ENCODE data around the gene SIM1. TPM values are rescaled to one million over a fixed set of nuclear protein-coding genes. Genes with fewer than 3 reads are reported as not detected.
A peak's percentile ranks its signal among the peaks of the same experiment; 100 is the strongest.

Gene SIM1
- polyA plus RNA-seq, 1 experiment, result 32.9 TPM

- H3K27me3 ChIP-seq (ENCODE audit: control insufficient read depth, insufficient read depth, low read length), result no peaks in the 10 kb centered on the region
- POLR2A ChIA-PET, result no interaction called here
- CTCF ChIA-PET, result interaction anchor here (0.6 to 14.1 kb wide), 4 partner anchors 14 to 341 kb away, joined by 3 to 161 read pairs (median 6); partner anchors contain the start of gene SIM1
- TF ChIP-seq CTCF (IDR thresholded peaks at IDR 0.05; ENCODE audit: insufficient read depth, low read depth, low read length), result no peak
- peak overlapping the region; percentile 39 for H3K4me3 ChIP-seq (ENCODE audit: low read depth, low read length)
- H3K36me3 ChIP-seq (ENCODE audit: control insufficient read depth, insufficient read depth, low read length), result peaks cover 29% of the 10 kb centered on the region
- no peak for DNase-seq (ENCODE audit: low read depth)
Observed at GRCh38 chr6:100447081-100447899, 17.4 kb downstream of the SIM1 start.

GRCh38 chr6:100446115-100447080, 18.3 kb downstream of the SIM1 start:
- Histone ChIP-seq H3K36me3 (ENCODE audit: control insufficient read depth, insufficient read depth, low read length) (peaks cover 28% of the 10 kb centered on the region), H3K27me3 (ENCODE audit: control insufficient read depth, insufficient read depth, low read length) (no peaks in the 10 kb centered on the region), H3K4me3 (ENCODE audit: low read depth, low read length) (peak overlapping the region; percentile 39)
- TF ChIP-seq CTCF (IDR thresholded peaks at IDR 0.05; ENCODE audit: insufficient read depth, low read depth, low read length), result no peak
- ChIA-PET POLR2A (interaction anchor here (0.9 kb wide), 1 partner anchor 270 kb away, joined by 3 read pairs; no protein-coding TSS in a partner anchor), CTCF (interaction anchor here (0.8 to 14.1 kb wide), 4 partner anchors 8 to 340 kb away, joined by 3 to 161 read pairs (median 4); partner anchors contain the start of gene SIM1)
- no peak for DNase-seq (ENCODE audit: low read depth)

GRCh38 chr6:100445512-100445911, 19.2 kb downstream of the SIM1 start:
- no peaks in the 10 kb centered on the region for H3K27me3 ChIP-seq (ENCODE audit: control insufficient read depth, insufficient read depth, low read length)
- POLR2A ChIA-PET, result interaction anchor here (0.9 kb wide), 1 partner anchor 269 kb away, joined by 3 read pairs; no protein-coding TSS in a partner anchor
- no peak for TF ChIP-seq CTCF (IDR thresholded peaks at IDR 0.05; ENCODE audit: insufficient read depth, low read depth, low read length)
- peaks cover 27% of the 10 kb centered on the region for H3K36me3 ChIP-seq (ENCODE audit: control insufficient read depth, insufficient read depth, low read length)
- no peak for DNase-seq (ENCODE audit: low read depth)
- CTCF ChIA-PET, result interaction anchor here (1.0 to 14.1 kb wide), 4 partner anchors 9 to 329 kb away, joined by 3 to 161 read pairs (median 4); partner anchors contain the start of gene SIM1
- peak overlapping the region; percentile 9; the same call in 1 of the 2 replicates for H3K4me3 ChIP-seq (ENCODE audit: low read depth, low read length)

GRCh38 chr6:100440935-100441334, 23.8 kb downstream of the SIM1 start:
- no peak for TF ChIP-seq CTCF (IDR thresholded peaks at IDR 0.05; ENCODE audit: insufficient read depth, low read depth, low read length)
- CTCF ChIA-PET, result no interaction called here
- Histone ChIP-seq H3K36me3 (ENCODE audit: control insufficient read depth, insufficient read depth, low read length) (peaks cover 5% of the 10 kb centered on the region), H3K4me3 (ENCODE audit: low read depth, low read length) (no peak overlapping the region), H3K27me3 (ENCODE audit: control insufficient read depth, insufficient read depth, low read length) (no peaks in the 10 kb centered on the region)
- no peak for DNase-seq (ENCODE audit: low read depth)
- POLR2A ChIA-PET, result no interaction called here

Measured in BJ (cell line).